ENCODE measurements around the gene CPT1C.

Gene CPT1C

GRCh38 chr19:49651820-49652550, 38.9 kb upstream of the CPT1C start:
- no peaks in the 10 kb centered on the region for H3K4me1 ChIP-seq (ENCODE audit: low read depth, poor library complexity, severe bottlenecking)
- no peak overlapping the region for H3K4me2 ChIP-seq
- TF ChIP-seq CTCF (conservative IDR thresholded peaks at IDR 0.05; ENCODE audit: low read depth, low read length), result no peak
- no peaks in the 10 kb centered on the region for H4K20me1 ChIP-seq (ENCODE audit: insufficient read depth)
- no peaks in the 10 kb centered on the region; the same call in 1 of the 2 replicates for H3K79me2 ChIP-seq (ENCODE audit: insufficient read depth, low read depth)
- no peak overlapping the region for H3K9ac ChIP-seq
- no peak overlapping the region for H3K4me3 ChIP-seq (IDR thresholded peaks at IDR 0.05; ENCODE audit: insufficient read depth, low read depth, low read length)
- no peak overlapping the region for H3K27ac ChIP-seq
- H3K36me3 ChIP-seq (ENCODE audit: insufficient read depth), result peaks cover 3% of the 10 kb centered on the region; the same call in 1 of the 2 replicates
- no peak overlapping the region for H2AFZ ChIP-seq (ENCODE audit: low read depth)
- H3K27me3 ChIP-seq (ENCODE audit: insufficient read depth, low read depth), result no peaks in the 10 kb centered on the region

GRCh38 chr19:49652551-49653465, 38.1 kb upstream of the CPT1C start:
- Histone ChIP-seq H2AFZ (ENCODE audit: low read depth) (no peak overlapping the region), H3K79me2 (ENCODE audit: insufficient read depth, low read depth) (no peaks in the 10 kb centered on the region), H3K4me1 (ENCODE audit: low read depth, poor library complexity, severe bottlenecking) (no peaks in the 10 kb centered on the region), H3K4me2 (no peak overlapping the region), H3K36me3 (ENCODE audit: insufficient read depth) (peaks cover 3% of the 10 kb centered on the region; the same call in 1 of the 2 replicates), H4K20me1 (ENCODE audit: insufficient read depth) (no peaks in the 10 kb centered on the region), H3K9ac (no peak overlapping the region), H3K4me3 (IDR thresholded peaks at IDR 0.05; ENCODE audit: insufficient read depth, low read depth, low read length) (no peak overlapping the region), H3K27ac (no peak overlapping the region), H3K27me3 (ENCODE audit: insufficient read depth, low read depth) (no peaks in the 10 kb centered on the region)
- TF ChIP-seq CTCF (conservative IDR thresholded peaks at IDR 0.05; ENCODE audit: low read depth, low read length), result no peak

- Histone ChIP-seq H3K4me3 (IDR thresholded peaks at IDR 0.05; ENCODE audit: insufficient read depth, low read depth, low read length) (no peak overlapping the region), H3K4me2 (no peak overlapping the region), H3K27me3 (ENCODE audit: insufficient read depth, low read depth) (no peaks in the 10 kb centered on the region), H3K9ac (no peak overlapping the region), H4K20me1 (ENCODE audit: insufficient read depth) (no peaks in the 10 kb centered on the region), H3K79me2 (ENCODE audit: insufficient read depth, low read depth) (no peaks in the 10 kb centered on the region; the same call in 1 of the 2 replicates), H3K36me3 (ENCODE audit: insufficient read depth) (0 out of 2 replicates have a peak, but pooled peaks cover 3% of the 10 kb centered on the region), H2AFZ (ENCODE audit: low read depth) (no peak overlapping the region), H3K27ac (no peak overlapping the region), H3K4me1 (ENCODE audit: low read depth, poor library complexity, severe bottlenecking) (no peaks in the 10 kb centered on the region)
- no peak for TF ChIP-seq CTCF (conservative IDR thresholded peaks at IDR 0.05; ENCODE audit: low read depth, low read length)
Measured at GRCh38 chr19:49653466-49653806, 37.5 kb upstream of the CPT1C start.

- Histone ChIP-seq H3K4me2 (no peak overlapping the region), H2AFZ (ENCODE audit: low read depth) (no peak overlapping the region), H3K79me2 (ENCODE audit: insufficient read depth, low read depth) (no peaks in the 10 kb centered on the region; the same call in 1 of the 2 replicates), H3K9ac (no peak overlapping the region), H3K27ac (no peak overlapping the region), H3K27me3 (ENCODE audit: insufficient read depth, low read depth) (no peaks in the 10 kb centered on the region), H3K36me3 (ENCODE audit: insufficient read depth) (0 out of 2 replicates have a peak, but pooled peaks cover 3% of the 10 kb centered on the region), H3K4me3 (IDR thresholded peaks at IDR 0.05; ENCODE audit: insufficient read depth, low read depth, low read length) (no peak overlapping the region), H3K4me1 (ENCODE audit: low read depth, poor library complexity, severe bottlenecking) (no peaks in the 10 kb centered on the region), H4K20me1 (ENCODE audit: insufficient read depth) (no peaks in the 10 kb centered on the region)
- no peak for TF ChIP-seq CTCF (conservative IDR thresholded peaks at IDR 0.05; ENCODE audit: low read depth, low read length)
Measured at GRCh38 chr19:49654581-49654980, 36.3 kb upstream of the CPT1C start.
